Erythroblast (primary cell): ENCODE results near the gene SIRT6.
"Not testable (repeated sequence)": the region's sequence is repeated elsewhere in the genome, so short reads cannot be mapped to it uniquely, and the experiment has no call there.

Experiments
- GATA1 ChIP-seq: IDR thresholded peaks from 2 replicates; pipeline ENCODE4 v1.6.1; 2011; ENCODE audit warnings: low read depth, mild to moderate bottlenecking, control low read depth, low read length, moderate library complexity
- POLR2A ChIP-seq: IDR thresholded peaks from 2 replicates; pipeline ENCODE4 v1.6.1; 2011; ENCODE audit warnings: mild to moderate bottlenecking, low read length

GRCh38 chr19:4129050-4129449 is 53.3 kb downstream of the SIRT6 start:
- TF ChIP-seq POLR2A, GATA1: not testable (repeated sequence)
